ENCODE data around the gene MYH11.

- no peak for TF ChIP-seq POLR2A (IDR thresholded peaks at IDR 0.05)
- TF ChIP-seq CTCF (IDR thresholded peaks at IDR 0.05), result no peak
Observed at GRCh38 chr16:15857724-15858560, 1.1 kb upstream of the MYH11 start.

Data from prostate gland (tissue), 2 donors.